ENCODE data around the gene DOK7.

The DOK7 gene

GRCh38 chr4:3462790-3463415 is at the start of gene DOK7:
TSS of gene DOK7 (plus strand) at chr4:3463306. CDS start at chr4:3463376, 70 bp downstream.
- DNase-seq: no peak

- no peak for DNase-seq
These were observed 49.3 kb upstream of the DOK7 start for GRCh38 chr4:3413675-3414420.

- DNase-seq: no peak
These were observed 48.5 kb upstream of the DOK7 start for GRCh38 chr4:3414421-3415279.

GRCh38 chr4:3415471-3416141 is 47.5 kb upstream of the DOK7 start:
- no peak for DNase-seq

GRCh38 chr4:3416270-3416669 is 46.8 kb upstream of the DOK7 start:
- DNase-seq: no peak

GRCh38 chr4:3416821-3417221 is 46.3 kb upstream of the DOK7 start:
- no peak for DNase-seq

- DNase-seq: no peak
These were observed 45.7 kb upstream of the DOK7 start for GRCh38 chr4:3417448-3417847.

GRCh38 chr4:3418029-3418762 is 44.9 kb upstream of the DOK7 start:
- no peak for DNase-seq

GRCh38 chr4:3419836-3420605 is 43.1 kb upstream of the DOK7 start:
- no peak for DNase-seq

GRCh38 chr4:3420606-3420955 is 42.5 kb upstream of the DOK7 start:
- no peak for DNase-seq

GRCh38 chr4:3420956-3421355 is 42.1 kb upstream of the DOK7 start:
- no peak for DNase-seq

- DNase-seq: no peak
These were observed 41.6 kb upstream of the DOK7 start for GRCh38 chr4:3421470-3421869.

GRCh38 chr4:3422241-3422801 is 40.8 kb upstream of the DOK7 start:
- DNase-seq: no peak

GRCh38 chr4:3422808-3423297 is 40.3 kb upstream of the DOK7 start:
- no peak for DNase-seq

- DNase-seq: no peak
These were observed 39.7 kb upstream of the DOK7 start for GRCh38 chr4:3423406-3423805.

GRCh38 chr4:3423952-3424351 is 39.2 kb upstream of the DOK7 start:
- no peak for DNase-seq

- no peak for DNase-seq
These were observed 38.5 kb upstream of the DOK7 start for GRCh38 chr4:3424522-3425095.

GRCh38 chr4:3426465-3427133 is 36.5 kb upstream of the DOK7 start:
- no peak for DNase-seq

GRCh38 chr4:3427134-3427476 is 36.0 kb upstream of the DOK7 start:
- no peak for DNase-seq

- DNase-seq: no peak
These were observed 35.2 kb upstream of the DOK7 start for GRCh38 chr4:3427706-3428446.

Measured in NCI-H2081 (cell line).